Mesendoderm (in vitro differentiated cells): ENCODE results near the gene ELAVL2.

Source experiments
- DNase-seq: peaks from one replicate; pipeline ENCODE4 v3.0.0; 2013
- H2AK5ac ChIP-seq: 2 replicates; pipeline ENCODE4 v1.6.1; 2013; ENCODE audit warnings: low read length, inconsistent platforms
- H2BK120ac ChIP-seq: 2 replicates; pipeline ENCODE4 v1.6.1; 2013; ENCODE audit warnings: low read depth, mild to moderate bottlenecking, low read length, moderate library complexity, mixed read lengths
- H2BK15ac ChIP-seq: replicated peaks from 2 replicates; pipeline ENCODE4 v1.6.1; 2013; ENCODE audit warnings: low read depth, mild to moderate bottlenecking, moderate library complexity
- H2BK5ac ChIP-seq: 2 replicates; pipeline ENCODE4 v1.6.1; 2013; ENCODE audit warnings: low read length, inconsistent platforms
- H3K18ac ChIP-seq: 2 replicates; pipeline ENCODE4 v1.6.1; 2013; ENCODE audit warnings: mild to moderate bottlenecking, low read length, mixed read lengths
- H3K23ac ChIP-seq: one replicate; pipeline ENCODE4 v1.6.1; 2013; ENCODE audit warnings: low read length
- H3K27ac ChIP-seq: 2 replicates; pipeline ENCODE4 v1.5.1; 2013; ENCODE audit warnings: low read depth, mild to moderate bottlenecking, inconsistent platforms, low read length, moderate library complexity
- H3K27me3 ChIP-seq: 2 replicates; pipeline ENCODE4 v1.6.1; 2013; ENCODE audit warnings: low read length, control low read depth, mild to moderate bottlenecking, inconsistent platforms; ENCODE audit not compliant: insufficient read depth, poor library complexity
- H3K36me3 ChIP-seq: 2 replicates; pipeline ENCODE4 v1.6.1; 2013; ENCODE audit warnings: low read length, inconsistent platforms; ENCODE audit not compliant: control insufficient read depth, insufficient read depth
- H3K4ac ChIP-seq: one replicate; pipeline ENCODE4 v1.6.1; 2013; ENCODE audit warnings: low read depth, mild to moderate bottlenecking, low read length, moderate library complexity
- H3K4me1 ChIP-seq: 2 replicates; pipeline ENCODE4 v1.6.1; 2013; ENCODE audit warnings: low read depth, low read length, inconsistent platforms; ENCODE audit not compliant: control insufficient read depth
- H3K4me2 ChIP-seq: 2 replicates; pipeline ENCODE4 v1.6.1; 2013; ENCODE audit warnings: low read length
- H3K4me3 ChIP-seq: 2 replicates; pipeline ENCODE4 v1.5.1; 2013; ENCODE audit warnings: mild to moderate bottlenecking, low read length
- H3K56ac ChIP-seq: one replicate; pipeline ENCODE4 v1.6.1; 2013; ENCODE audit warnings: low read length
- H3K79me1 ChIP-seq: 2 replicates; pipeline ENCODE4 v1.6.1; 2013; ENCODE audit warnings: low read length, inconsistent platforms
- H3K79me2 ChIP-seq: 2 replicates; pipeline ENCODE4 v1.6.1; 2013; ENCODE audit warnings: mild to moderate bottlenecking, low read length; ENCODE audit not compliant: control insufficient read depth, insufficient read depth
- H3K9ac ChIP-seq: 2 replicates; pipeline ENCODE4 v1.6.1; 2013; ENCODE audit warnings: low read length, inconsistent platforms
- H4K5ac ChIP-seq: one replicate; pipeline ENCODE4 v1.6.1; 2013; ENCODE audit warnings: low read length
- H4K8ac ChIP-seq: one replicate; pipeline ENCODE4 v1.6.1; 2013; ENCODE audit warnings: low read depth, mild to moderate bottlenecking, control low read depth, low read length, moderate library complexity
- WGBS: extraction: QIAGEN DNeasy Blood & Tissue Kit; methylation state at CpG from one replicate; pipeline ENCODE4 v1.1.7; 2013; ENCODE audit warnings: low lambda C conversion rate, missing lambda C conversion rate; ENCODE audit not compliant: insufficient coverage; ENCODE audit errors: extremely low coverage; 5-methylcytosine and 5-hydroxymethylcytosine counted together

ELAVL2 gene

DNA sequence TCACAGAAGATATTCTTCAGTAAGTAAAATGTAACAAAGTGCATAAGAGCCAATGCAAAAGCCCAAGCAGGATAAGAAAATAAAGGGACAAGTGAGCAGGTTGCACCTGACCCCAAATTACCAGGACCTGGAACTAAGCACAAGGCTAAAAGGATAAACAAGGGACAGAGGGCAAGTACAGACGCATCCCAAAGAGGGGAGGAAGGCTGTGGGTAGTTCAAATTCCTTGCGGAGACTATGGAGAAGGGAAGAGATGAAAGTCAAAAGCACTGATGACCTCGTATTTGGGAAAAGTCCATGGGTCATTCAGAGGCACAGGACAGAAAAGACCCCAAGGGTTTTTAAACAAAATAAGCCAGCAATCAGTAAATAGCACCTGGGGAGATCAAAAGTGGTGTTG is 11.8 kb downstream of the ELAVL2 start:
- no peak overlapping the region for H4K5ac ChIP-seq
- H3K79me2 ChIP-seq = peaks cover 35% of the 10 kb centered on the region
- peak overlapping the region; percentile 36 for H3K4ac ChIP-seq
- H3K18ac ChIP-seq = no peak overlapping the region
- no peak overlapping the region for H3K4me2 ChIP-seq
- DNase-seq = no peak
- H3K4me1 ChIP-seq = peaks cover 2% of the 10 kb centered on the region
- WGBS = no CpG with 5 or more reads among the region's 3 CpGs
- H3K36me3 ChIP-seq = no peaks in the 10 kb centered on the region
- no peak overlapping the region for H2BK15ac ChIP-seq
- H3K27ac ChIP-seq = no peak overlapping the region
- H3K23ac ChIP-seq = no peak overlapping the region
- H2BK120ac ChIP-seq = no peak overlapping the region
- H3K56ac ChIP-seq = peak overlapping the region; percentile 2
- no peak overlapping the region for H4K8ac ChIP-seq
- no peaks in the 10 kb centered on the region for H3K27me3 ChIP-seq
- peaks cover 6% of the 10 kb centered on the region for H3K79me1 ChIP-seq
- H3K9ac ChIP-seq = no peak overlapping the region
- H3K4me3 ChIP-seq = no peak overlapping the region
- H2AK5ac ChIP-seq = no peak overlapping the region
- H2BK5ac ChIP-seq = no peak overlapping the region

DNA sequence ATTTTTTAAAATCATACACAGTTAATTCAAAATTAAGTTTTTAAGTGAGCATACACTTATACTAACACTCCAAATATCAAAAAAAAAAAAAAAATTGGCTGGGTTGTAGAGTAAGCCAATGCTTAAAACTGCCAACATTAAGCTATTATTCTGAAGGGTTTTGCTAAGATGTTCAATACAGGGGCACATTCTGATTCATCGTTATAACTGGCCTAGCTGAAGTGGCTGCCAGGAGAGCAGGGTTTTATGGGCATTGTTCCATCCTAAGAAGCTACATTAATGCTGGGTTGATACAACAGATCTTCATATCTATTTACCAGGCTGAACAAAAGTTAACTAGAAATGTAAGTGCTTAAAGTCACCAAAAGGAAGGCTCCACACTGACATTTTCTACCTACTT is 13.4 kb downstream of the ELAVL2 start:
- H2BK15ac ChIP-seq = no peak overlapping the region

DNA sequence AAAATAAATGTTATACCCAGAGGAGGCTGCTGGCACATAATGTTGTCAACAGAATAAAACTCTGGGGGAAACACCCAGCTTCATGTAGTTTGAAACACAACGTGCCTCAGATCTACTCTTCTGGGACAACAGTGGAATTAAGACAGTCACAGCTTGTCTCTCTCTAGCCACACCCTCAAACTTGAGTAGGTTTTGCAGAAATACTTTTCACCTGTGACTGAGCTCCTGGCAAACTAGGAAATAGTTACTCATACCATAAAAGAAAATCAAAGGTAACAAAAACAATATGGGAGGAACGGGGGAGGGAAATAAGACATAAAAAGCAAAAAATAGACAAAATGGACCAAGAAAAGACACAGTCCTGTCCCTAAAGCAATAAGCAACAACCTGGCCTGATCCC is 14.4 kb downstream of the ELAVL2 start:
- H4K5ac ChIP-seq = no peak overlapping the region
- H3K23ac ChIP-seq = no peak overlapping the region
- no peak overlapping the region for H2BK5ac ChIP-seq
- no peaks in the 10 kb centered on the region for H3K36me3 ChIP-seq
- no peaks in the 10 kb centered on the region for H3K4me1 ChIP-seq
- no peak overlapping the region for H4K8ac ChIP-seq
- DNase-seq = no peak
- peaks cover 4% of the 10 kb centered on the region for H3K79me1 ChIP-seq
- WGBS = no CpG with 5 or more reads among the region's 2 CpGs
- no peak overlapping the region for H3K4ac ChIP-seq
- H2BK15ac ChIP-seq = no peak overlapping the region
- no peak overlapping the region for H3K56ac ChIP-seq
- H3K27ac ChIP-seq = no peak overlapping the region
- H2BK120ac ChIP-seq = no peak overlapping the region
- no peak overlapping the region for H3K9ac ChIP-seq
- H2AK5ac ChIP-seq = no peak overlapping the region
- no peak overlapping the region for H3K18ac ChIP-seq
- H3K4me3 ChIP-seq = no peak overlapping the region
- no peak overlapping the region for H3K4me2 ChIP-seq
- no peaks in the 10 kb centered on the region for H3K27me3 ChIP-seq
- peaks cover 37% of the 10 kb centered on the region for H3K79me2 ChIP-seq

More for the DNA sequence above, 13.4 kb downstream of the ELAVL2 start:
- no peaks in the 10 kb centered on the region for H3K4me1 ChIP-seq
- no peak overlapping the region for H2AK5ac ChIP-seq
- no peaks in the 10 kb centered on the region for H3K36me3 ChIP-seq
- no peak overlapping the region for H3K4ac ChIP-seq
- H2BK5ac ChIP-seq = no peak overlapping the region
- H3K9ac ChIP-seq = no peak overlapping the region
- peaks cover 33% of the 10 kb centered on the region for H3K79me2 ChIP-seq
- H4K5ac ChIP-seq = no peak overlapping the region
- H3K27me3 ChIP-seq = no peaks in the 10 kb centered on the region
- H3K56ac ChIP-seq = no peak overlapping the region
- no peak overlapping the region for H3K4me3 ChIP-seq
- DNase-seq = no peak
- WGBS = no CpG with 5 or more reads among the region's 1 CpG
- peaks cover 4% of the 10 kb centered on the region for H3K79me1 ChIP-seq
- no peak overlapping the region for H3K23ac ChIP-seq
- no peak overlapping the region for H4K8ac ChIP-seq
- H2BK120ac ChIP-seq = no peak overlapping the region
- no peak overlapping the region for H3K18ac ChIP-seq
- H3K27ac ChIP-seq = no peak overlapping the region
- no peak overlapping the region for H3K4me2 ChIP-seq

DNA sequence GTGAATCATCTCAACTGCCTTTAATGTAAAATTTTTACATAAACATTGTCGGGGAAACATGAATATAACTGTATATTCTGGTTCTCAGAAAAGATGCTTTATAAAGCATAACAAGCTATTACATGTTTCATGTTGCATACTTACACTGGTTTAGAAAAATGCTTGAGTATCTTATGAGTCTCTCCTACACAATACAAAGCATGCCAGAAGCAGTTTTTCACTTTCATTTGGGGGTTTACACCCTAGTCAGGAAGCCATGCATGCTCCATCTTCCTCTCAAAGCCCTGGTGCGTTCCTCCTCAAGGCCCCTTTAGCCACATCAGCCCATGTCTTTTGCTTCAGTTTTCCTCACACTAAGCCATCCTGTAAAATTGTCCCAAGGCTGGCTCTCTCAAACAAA is 22.8 kb downstream of the ELAVL2 start:
- Histone ChIP-seq H2AK5ac (no peak overlapping the region), H4K8ac (no peak overlapping the region), H2BK120ac (no peak overlapping the region), H3K27me3 (no peaks in the 10 kb centered on the region), H3K4me3 (no peak overlapping the region), H2BK15ac (no peak overlapping the region), H3K36me3 (no peaks in the 10 kb centered on the region), H4K5ac (no peak overlapping the region), H2BK5ac (no peak overlapping the region), H3K23ac (no peak overlapping the region), H3K79me2 (peaks cover 25% of the 10 kb centered on the region), H3K18ac (no peak overlapping the region), H3K4me1 (peaks cover 7% of the 10 kb centered on the region), H3K79me1 (no peaks in the 10 kb centered on the region), H3K4me2 (no peak overlapping the region), H3K27ac (no peak overlapping the region), H3K4ac (no peak overlapping the region), H3K9ac (no peak overlapping the region), H3K56ac (no peak overlapping the region)
- WGBS = no CpG with 5 or more reads among the region's 2 CpGs
- DNase-seq = no peak

DNA sequence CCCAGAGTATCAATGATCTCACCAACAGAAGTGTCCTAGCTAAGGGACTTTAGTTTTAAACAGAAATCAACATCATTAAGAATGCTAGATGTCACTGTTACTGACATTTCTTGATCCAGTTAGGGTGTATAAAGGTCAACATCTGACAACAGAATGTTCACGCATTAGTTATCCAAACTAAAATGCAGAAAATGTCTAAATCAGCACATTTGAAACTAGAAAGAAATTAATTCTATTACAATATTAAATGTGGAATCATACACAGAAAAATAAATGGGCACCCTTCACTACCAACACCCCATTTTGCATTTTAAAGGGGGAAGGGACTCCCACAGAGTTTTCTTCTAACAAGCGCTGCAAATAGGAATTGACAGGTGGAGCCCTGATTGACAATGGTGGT is 24.5 kb downstream of the ELAVL2 start:
- no peak overlapping the region for H2BK15ac ChIP-seq
- H3K4me2 ChIP-seq = no peak overlapping the region
- H3K36me3 ChIP-seq = no peaks in the 10 kb centered on the region
- no peak overlapping the region for H3K18ac ChIP-seq
- no peak overlapping the region for H3K23ac ChIP-seq
- DNase-seq = no peak
- H3K79me2 ChIP-seq = peaks cover 20% of the 10 kb centered on the region
- no peak overlapping the region for H4K8ac ChIP-seq
- H3K79me1 ChIP-seq = no peaks in the 10 kb centered on the region
- H2BK5ac ChIP-seq = no peak overlapping the region
- no peak overlapping the region for H3K4ac ChIP-seq
- H2BK120ac ChIP-seq = no peak overlapping the region
- no peak overlapping the region for H3K56ac ChIP-seq
- no peak overlapping the region for H3K27ac ChIP-seq
- peaks cover 7% of the 10 kb centered on the region for H3K4me1 ChIP-seq
- H3K9ac ChIP-seq = no peak overlapping the region
- H4K5ac ChIP-seq = no peak overlapping the region
- H3K27me3 ChIP-seq = no peaks in the 10 kb centered on the region
- H3K4me3 ChIP-seq = no peak overlapping the region
- no CpG with 5 or more reads among the region's 2 CpGs for WGBS
- H2AK5ac ChIP-seq = no peak overlapping the region

DNA sequence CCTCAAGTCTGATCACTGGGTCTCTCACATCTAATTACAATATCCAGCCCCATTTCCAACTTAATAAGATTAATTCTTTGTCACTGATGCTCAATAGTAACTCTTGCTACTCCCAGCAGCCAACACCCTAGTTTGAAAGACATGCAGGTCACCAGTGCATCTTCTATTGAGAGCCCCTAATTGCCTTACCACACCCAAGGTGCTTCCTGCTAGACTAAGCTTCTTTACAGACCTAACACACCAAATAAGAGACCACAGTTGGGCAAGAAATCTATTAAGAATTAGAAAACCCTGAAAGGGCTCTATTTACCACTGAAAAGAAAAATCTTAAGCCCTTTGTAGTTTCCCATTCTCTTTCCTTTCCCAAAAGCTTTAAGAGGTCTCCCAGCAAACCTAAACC is 26.5 kb downstream of the ELAVL2 start:
- no peak overlapping the region for H2BK15ac ChIP-seq
- no peak overlapping the region for H2BK120ac ChIP-seq
- peaks cover 7% of the 10 kb centered on the region for H3K4me1 ChIP-seq
- H4K8ac ChIP-seq = no peak overlapping the region
- DNase-seq = no peak
- H3K18ac ChIP-seq = no peak overlapping the region
- no peak overlapping the region for H3K4ac ChIP-seq
- H3K27ac ChIP-seq = no peak overlapping the region
- H3K4me2 ChIP-seq = no peak overlapping the region
- H3K79me1 ChIP-seq = no peaks in the 10 kb centered on the region
- H2AK5ac ChIP-seq = no peak overlapping the region
- no peaks in the 10 kb centered on the region for H3K27me3 ChIP-seq
- H3K4me3 ChIP-seq = no peak overlapping the region
- H4K5ac ChIP-seq = no peak overlapping the region
- no peak overlapping the region for H3K56ac ChIP-seq
- peaks cover 11% of the 10 kb centered on the region for H3K79me2 ChIP-seq
- no peak overlapping the region for H2BK5ac ChIP-seq
- no peak overlapping the region for H3K9ac ChIP-seq
- H3K36me3 ChIP-seq = no peaks in the 10 kb centered on the region
- no peak overlapping the region for H3K23ac ChIP-seq
